IMR-90 (cell line): Measurements from ENCODE around the gene GJC2. TPM values are rescaled to one million over a fixed set of nuclear protein-coding genes. Genes with fewer than 3 reads are reported as not detected.
A peak's percentile ranks its signal among the peaks of the same experiment; 100 is the strongest.

ENCODE experiments used
- ATAC-seq: fragments of 200-7000 bp; cut with Tn5 transposase; 2 replicates; pipeline ENCODE4 v1.9.1; 2020; ENCODE audit warnings: low read depth, mild to moderate bottlenecking, moderate library complexity
- BruUV-seq: library from RNA; stranded (reverse); fragments of 400-500 nt; replicated peaks from 2 replicates; lab custom pipeline; 2021; lab: Mats Ljungman, UMichigan
- CTCF ChIA-PET: fragments of 300-600 bp; formaldehyde crosslinking; extraction: SDS; loops from one replicate; lab custom pipeline; 2021; ENCODE audit warnings: antibody characterized with exemption; lab: Yijun Ruan, JAX
- POLR2A ChIA-PET: fragments of 300-600 bp; sonication (Branson Sonifier 250); formaldehyde crosslinking; loops from one replicate; lab custom pipeline; 2022; ENCODE audit warnings: antibody characterized with exemption; ENCODE audit not compliant: unreplicated experiment; lab: Charles Lee
- DNase-seq: peaks from one replicate; pipeline ENCODE4 v3.0.0; 2013
- H2AFZ ChIP-seq: replicated peaks from 2 replicates; pipeline ENCODE3; 2013; ENCODE audit warnings: low read length, mild to moderate bottlenecking; ENCODE audit not compliant: poor library complexity
- H2AK5ac ChIP-seq: 2 replicates; pipeline ENCODE4 v1.6.1; 2013; ENCODE audit warnings: low read depth, low read length, inconsistent platforms
- H2AK9ac ChIP-seq: replicated peaks from 2 replicates; pipeline ENCODE3; 2013; ENCODE audit warnings: mild to moderate bottlenecking, low read depth, low read length, moderate library complexity; ENCODE audit not compliant: poor library complexity
- H2BK120ac ChIP-seq: 2 replicates; pipeline ENCODE4 v1.6.1; 2013; ENCODE audit warnings: low read depth, low read length, inconsistent platforms
- H2BK15ac ChIP-seq: 3 replicates; pipeline ENCODE4 v1.6.1; 2013; ENCODE audit warnings: low read depth, low read length, inconsistent platforms
- H2BK20ac ChIP-seq: 2 replicates; pipeline ENCODE4 v1.6.1; 2013; ENCODE audit warnings: low read depth, mild to moderate bottlenecking, inconsistent platforms, low read length, moderate library complexity
- H2BK5ac ChIP-seq: 2 replicates; pipeline ENCODE4 v1.6.1; 2013; ENCODE audit warnings: mild to moderate bottlenecking, low read depth, low read length, inconsistent platforms; ENCODE audit not compliant: poor library complexity, severe bottlenecking
- H3K14ac ChIP-seq: replicated peaks from 2 replicates; pipeline ENCODE4 v1.6.1; 2013; ENCODE audit warnings: low read depth, low read length, inconsistent platforms
- H3K18ac ChIP-seq: 2 replicates; pipeline ENCODE4 v1.6.1; 2013; ENCODE audit warnings: low read depth, low read length, control low read depth
- H3K23ac ChIP-seq: 2 replicates; pipeline ENCODE4 v1.6.1; 2013; ENCODE audit warnings: low read depth, low read length, inconsistent platforms
- H3K27ac ChIP-seq: 2 replicates; pipeline ENCODE4 v1.5.1; 2013; ENCODE audit warnings: mild to moderate bottlenecking, control low read depth, low read length; ENCODE audit not compliant: insufficient read depth
- H3K27me3 ChIP-seq: 2 replicates; pipeline ENCODE4 v1.6.1; 2013; ENCODE audit warnings: low read length; ENCODE audit not compliant: control insufficient read depth, insufficient read depth
- H3K36me3 ChIP-seq: 2 replicates; pipeline ENCODE4 v1.6.1; 2013; ENCODE audit warnings: low read length, mixed read lengths; ENCODE audit not compliant: control insufficient read depth, insufficient read depth
- H3K4ac ChIP-seq: 2 replicates; pipeline ENCODE4 v1.6.1; 2013; ENCODE audit warnings: low read depth, low read length, inconsistent platforms
- H3K4me1 ChIP-seq: 2 replicates; pipeline ENCODE4 v1.6.1; 2013; ENCODE audit warnings: low read length, mixed read lengths; ENCODE audit not compliant: control insufficient read depth, insufficient read depth
- H3K4me2 ChIP-seq: 2 replicates; pipeline ENCODE4 v1.6.1; 2013; ENCODE audit warnings: low read depth, mild to moderate bottlenecking, control low read depth, low read length, moderate library complexity
- H3K4me3 ChIP-seq: 2 replicates; pipeline ENCODE4 v1.5.1; 2013; ENCODE audit warnings: low read depth, mild to moderate bottlenecking, control low read depth, low read length, moderate library complexity; ENCODE audit not compliant: insufficient read depth
- H3K56ac ChIP-seq: 2 replicates; pipeline ENCODE4 v1.6.1; 2013; ENCODE audit warnings: low read length, inconsistent platforms; ENCODE audit not compliant: insufficient read depth; ENCODE audit errors: extremely low read depth
- H3K79me1 ChIP-seq, 2 experiments: 2 replicates each; pipeline ENCODE4 v1.6.1; 2013; ENCODE audit warnings: low read length in 2 of 2, inconsistent platforms in 1 of 2, low read depth in 1 of 2
- H3K9ac ChIP-seq: 2 replicates; pipeline ENCODE4 v1.6.1; 2013; ENCODE audit warnings: low read depth, low read length, control low read depth
- H3K9me1 ChIP-seq: 2 replicates; pipeline ENCODE4 v1.6.1; 2013; ENCODE audit warnings: low read length, inconsistent platforms; ENCODE audit not compliant: insufficient read depth
- H3K9me3 ChIP-seq: 2 replicates; pipeline ENCODE4 v1.6.1; 2013; ENCODE audit warnings: low read length; ENCODE audit not compliant: control insufficient read depth, insufficient read depth
- H4K20me1 ChIP-seq: 2 replicates; pipeline ENCODE4 v1.6.1; 2013; ENCODE audit warnings: low read length, inconsistent platforms; ENCODE audit not compliant: insufficient read depth
- H4K5ac ChIP-seq: 2 replicates; pipeline ENCODE4 v1.6.1; 2013; ENCODE audit warnings: mild to moderate bottlenecking, low read depth, low read length, control low read depth
- H4K8ac ChIP-seq, 2 experiments: 2 replicates each; pipeline ENCODE4 v1.6.1; 2013; ENCODE audit warnings: low read depth in 2 of 2, low read length in 2 of 2, control low read depth in 1 of 2, inconsistent platforms in 1 of 2
- H4K91ac ChIP-seq: 2 replicates; pipeline ENCODE4 v1.6.1; 2013; ENCODE audit warnings: low read depth, low read length, inconsistent platforms; ENCODE audit not compliant: insufficient read depth
- BHLHE40 ChIP-seq: fragments of 150-350 bp; IDR thresholded peaks from 2 replicates; pipeline ENCODE4 v1.6.1; 2016; ENCODE audit warnings: mild to moderate bottlenecking, low read depth, low read length
- CEBPB ChIP-seq: IDR thresholded peaks from 2 replicates; pipeline ENCODE4 v1.6.1; 2012; ENCODE audit warnings: low read depth, low read length, improper control_type of control experiment
- MAFK ChIP-seq: IDR thresholded peaks from 2 replicates; pipeline ENCODE4 v1.6.1; 2012; ENCODE audit warnings: low read depth, low read length, improper control_type of control experiment
- MAZ ChIP-seq: IDR thresholded peaks from 2 replicates; pipeline ENCODE4 v1.6.1; 2012; ENCODE audit warnings: low read depth, mild to moderate bottlenecking, low read length, improper control_type of control experiment, moderate library complexity, borderline replicate concordance
- MXI1 ChIP-seq: IDR thresholded peaks from 2 replicates; pipeline ENCODE4 v1.6.1; 2012; ENCODE audit warnings: low read depth, mild to moderate bottlenecking, low read length, moderate library complexity, borderline replicate concordance
- NFE2L2 ChIP-seq: fragments of 150-350 bp; IDR thresholded peaks from 2 replicates; pipeline ENCODE4 v1.6.1; 2016; ENCODE audit warnings: low read depth, mild to moderate bottlenecking, low read length
- POLR2A ChIP-seq: IDR thresholded peaks from 2 replicates; pipeline ENCODE4 v1.6.1; 2012; ENCODE audit warnings: mild to moderate bottlenecking, low read depth, low read length
- RAD21 ChIP-seq: IDR thresholded peaks from 2 replicates; pipeline ENCODE4 v1.6.1; 2012; ENCODE audit warnings: low read length, improper control_type of control experiment
- RFX5 ChIP-seq: IDR thresholded peaks from 2 replicates; pipeline ENCODE4 v1.8.0; 2012; ENCODE audit warnings: low read depth, mild to moderate bottlenecking, low read length, moderate library complexity
- SMC3 ChIP-seq: fragments of 150-350 bp; IDR thresholded peaks from 2 replicates; pipeline ENCODE4 v1.6.1; 2016; ENCODE audit warnings: low read depth, mild to moderate bottlenecking, antibody characterized with exemption, low read length, moderate library complexity
- WGBS, 2 experiments: methylation state at CpG; one replicate each; pipeline versions ENCODE4 v1.1.5 to v1.1.7; 2013; ENCODE audit warnings: missing lambda C conversion rate in 2 of 2; ENCODE audit not compliant: insufficient read length in 1 of 2; ENCODE audit errors: extremely low coverage in 2 of 2; 5-methylcytosine and 5-hydroxymethylcytosine counted together
- dilution Hi-C: fragments of 300-500 bp; cut with HindIII; formaldehyde crosslinking; loops from one replicate; pipeline ENCODE4 v1.14.3; 2018; ENCODE audit warnings: low sequenced_read_pairs; ENCODE audit not compliant: unreplicated experiment
- in situ Hi-C: fragments of 300-500 bp; cut with MboI; formaldehyde crosslinking; loops from 3 replicates; pipeline ENCODE4 v1.14.3; 2019; ENCODE audit warnings: low sequenced_read_pairs, inconsistent platforms, mixed read lengths
- intact Hi-C: fragments of 100-400 bp; cut with micrococcal nuclease; formaldehyde crosslinking; loops from 2 replicates; pipeline ENCODE4 v1.10.0; 2022
- polyA plus RNA-seq, 3 experiments: library from polyadenylated mRNA; depleted of rRNA; stranded (reverse); fragments of >200 nt; gene quantifications; 2 replicates each; pipeline ENCODE4 v1.2.3, GENCODE V29; 2012; ENCODE audit warnings: low replicate concordance in 1 of 3
- total RNA-seq: library from RNA; depleted of rRNA; stranded (reverse); fragments of >200 nt; gene quantifications from 2 replicates; pipeline ENCODE4 v1.2.3, GENCODE V29; 2012
- TF ChIP-seq, protein P1 (sequence below): fragments of 150-350 bp; IDR thresholded peaks from 2 replicates; pipeline ENCODE4 v1.6.1; 2016; ENCODE audit warnings: low read depth, mild to moderate bottlenecking, low read length, moderate library complexity, borderline replicate concordance
- TF ChIP-seq, protein P2 (sequence below): conservative IDR thresholded peaks from 2 replicates; pipeline ENCODE4 v1.5.1; 2012; ENCODE audit warnings: mild to moderate bottlenecking, low read depth, low read length, improper control_type of control experiment

The GJC2 gene
- total and polyA plus RNA-seq, 2 of the 4 experiments (the other 2 are of a cell fraction): 1.1 to 1.7 TPM

DNA sequence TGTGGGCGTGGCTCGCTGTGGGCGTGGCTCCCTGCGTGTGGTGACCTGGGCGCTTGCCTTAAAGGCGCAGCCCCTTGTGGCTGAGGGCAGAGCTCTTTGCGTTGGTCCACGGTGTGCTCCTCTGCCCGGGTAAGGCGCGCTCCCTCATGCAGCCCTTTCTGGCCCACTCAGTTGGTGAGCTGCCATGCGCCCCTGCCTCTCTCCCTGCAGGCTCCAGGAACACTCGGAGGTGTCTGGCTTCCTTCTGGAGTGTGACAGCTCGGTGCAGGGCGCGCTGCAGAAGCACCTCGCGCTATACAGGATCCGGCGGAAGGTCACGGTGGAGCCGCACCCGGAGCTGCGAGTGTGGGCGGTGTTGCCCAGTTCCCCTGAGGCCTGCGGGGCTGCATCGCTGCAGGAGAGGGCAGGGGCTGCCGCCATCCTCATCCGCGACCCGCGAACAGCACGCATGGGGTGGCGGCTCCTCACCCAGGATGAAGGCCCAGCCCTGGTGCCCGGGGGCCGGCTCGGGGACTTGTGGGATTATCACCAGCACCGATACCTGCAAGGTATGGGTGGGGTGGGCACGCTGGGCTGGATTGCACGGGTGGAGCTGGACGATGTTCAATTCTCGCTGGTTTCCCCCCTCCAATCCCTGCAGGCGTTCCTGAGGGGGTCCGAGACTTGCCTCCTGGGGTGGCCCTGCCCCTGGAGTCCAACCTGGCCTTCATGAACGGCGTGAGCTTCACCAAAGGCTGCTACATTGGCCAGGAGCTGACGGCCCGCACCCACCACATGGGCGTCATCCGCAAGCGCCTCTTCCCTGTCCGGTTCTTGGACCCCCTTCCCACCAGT lies 25.0 kb downstream of the GJC2 start:
- no peak overlapping the region for H2BK15ac ChIP-seq
- no peak overlapping the region for H3K4ac ChIP-seq
- H3K27ac ChIP-seq: no peak overlapping the region
- H3K23ac ChIP-seq: no peak overlapping the region
- BruUV-seq: no TSS peak
- H3K4me1 ChIP-seq: peaks cover 11% of the 10 kb centered on the region
- H2BK120ac ChIP-seq: no peak overlapping the region
- H4K8ac ChIP-seq: no peak overlapping the region; a peak in 1 of 4 replicates
- peaks cover 11% of the 10 kb centered on the region for H4K20me1 ChIP-seq
- no peak overlapping the region for H3K9ac ChIP-seq
- no peak overlapping the region for H2BK20ac ChIP-seq
- no peak overlapping the region for H4K5ac ChIP-seq
- no peak overlapping the region for H3K4me3 ChIP-seq
- no peak overlapping the region for H3K14ac ChIP-seq
- H3K9me1 ChIP-seq: peaks cover 6% of the 10 kb centered on the region; the same call in 1 of the 2 replicates
- H2AK5ac ChIP-seq: peak overlapping the region; percentile 73; the same call in 1 of the 2 replicates
- 79% methylated on average over 21 of the region's 52 CpGs; no CpG with 5 or more reads in 1 of the 2 experiments for WGBS, 2 experiments
- dilution Hi-C loops: no loop called here
- H3K56ac ChIP-seq: no peak overlapping the region
- ATAC-seq (no peak), DNase-seq (no peak)
- ChIA-PET POLR2A (no interaction called here), CTCF (no interaction called here)
- H2AK9ac ChIP-seq: peak overlapping the region; percentile 72
- H3K27me3 ChIP-seq: no peaks in the 10 kb centered on the region
- H3K9me3 ChIP-seq: no peaks in the 10 kb centered on the region; the same call in 1 of the 2 replicates
- H3K79me1 ChIP-seq: peaks cover 6 to 42% of the 10 kb centered on the region in 2 experiments
- in situ Hi-C loops: no loop called here
- 0 out of 2 replicates have a peak, but pooled peaks cover 4% of the 10 kb centered on the region for H3K36me3 ChIP-seq
- TF ChIP-seq MXI1 (no peak), RAD21 (no peak), POLR2A (no peak), RFX5 (no peak), MAZ (no peak), SMC3 (no peak), MAFK (no peak), BHLHE40 (no peak), NFE2L2 (no peak), CEBPB (no peak)
- TF ChIP-seq, protein P1, sequence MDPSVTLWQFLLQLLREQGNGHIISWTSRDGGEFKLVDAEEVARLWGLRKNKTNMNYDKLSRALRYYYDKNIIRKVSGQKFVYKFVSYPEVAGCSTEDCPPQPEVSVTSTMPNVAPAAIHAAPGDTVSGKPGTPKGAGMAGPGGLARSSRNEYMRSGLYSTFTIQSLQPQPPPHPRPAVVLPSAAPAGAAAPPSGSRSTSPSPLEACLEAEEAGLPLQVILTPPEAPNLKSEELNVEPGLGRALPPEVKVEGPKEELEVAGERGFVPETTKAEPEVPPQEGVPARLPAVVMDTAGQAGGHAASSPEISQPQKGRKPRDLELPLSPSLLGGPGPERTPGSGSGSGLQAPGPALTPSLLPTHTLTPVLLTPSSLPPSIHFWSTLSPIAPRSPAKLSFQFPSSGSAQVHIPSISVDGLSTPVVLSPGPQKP: no peak
- TF ChIP-seq, protein P2, sequence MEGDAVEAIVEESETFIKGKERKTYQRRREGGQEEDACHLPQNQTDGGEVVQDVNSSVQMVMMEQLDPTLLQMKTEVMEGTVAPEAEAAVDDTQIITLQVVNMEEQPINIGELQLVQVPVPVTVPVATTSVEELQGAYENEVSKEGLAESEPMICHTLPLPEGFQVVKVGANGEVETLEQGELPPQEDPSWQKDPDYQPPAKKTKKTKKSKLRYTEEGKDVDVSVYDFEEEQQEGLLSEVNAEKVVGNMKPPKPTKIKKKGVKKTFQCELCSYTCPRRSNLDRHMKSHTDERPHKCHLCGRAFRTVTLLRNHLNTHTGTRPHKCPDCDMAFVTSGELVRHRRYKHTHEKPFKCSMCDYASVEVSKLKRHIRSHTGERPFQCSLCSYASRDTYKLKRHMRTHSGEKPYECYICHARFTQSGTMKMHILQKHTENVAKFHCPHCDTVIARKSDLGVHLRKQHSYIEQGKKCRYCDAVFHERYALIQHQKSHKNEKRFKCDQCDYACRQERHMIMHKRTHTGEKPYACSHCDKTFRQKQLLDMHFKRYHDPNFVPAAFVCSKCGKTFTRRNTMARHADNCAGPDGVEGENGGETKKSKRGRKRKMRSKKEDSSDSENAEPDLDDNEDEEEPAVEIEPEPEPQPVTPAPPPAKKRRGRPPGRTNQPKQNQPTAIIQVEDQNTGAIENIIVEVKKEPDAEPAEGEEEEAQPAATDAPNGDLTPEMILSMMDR: no peak
- no peak overlapping the region; the same call in 1 of the 2 replicates for H4K91ac ChIP-seq
- no peak overlapping the region for H3K18ac ChIP-seq
- peak overlapping the region; percentile 5 for H2AFZ ChIP-seq
- intact Hi-C loops: no loop called here
- H3K4me2 ChIP-seq: no peak overlapping the region
- H2BK5ac ChIP-seq: no peak overlapping the region
